ENCODE results near the gene WWOX.

The WWOX gene

DNA sequence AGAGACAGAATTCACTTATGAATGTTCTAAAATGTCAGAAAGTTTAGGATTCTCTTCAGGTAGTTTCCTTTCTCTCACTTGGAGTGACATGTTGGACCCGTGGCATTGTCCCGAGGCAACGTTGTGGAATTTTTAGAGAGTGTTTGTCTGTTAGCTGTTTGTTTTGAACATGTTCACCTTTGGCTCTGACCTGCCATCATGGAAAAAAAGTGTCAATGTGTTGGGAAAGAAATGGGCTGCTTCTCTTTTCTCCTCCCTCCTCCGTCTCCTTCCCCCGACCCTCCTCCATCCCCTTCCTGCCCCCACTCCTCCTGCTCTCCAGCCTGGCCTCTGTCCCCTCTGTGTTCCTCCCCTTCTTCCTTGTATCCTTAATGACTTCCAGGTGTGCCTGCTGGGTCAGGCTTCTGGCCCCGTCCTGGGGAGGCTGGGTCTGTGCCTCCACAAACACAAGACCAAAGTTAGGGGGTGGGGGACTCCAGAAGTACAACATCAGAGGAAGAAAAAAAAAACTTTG lies 1038.0 kb downstream of the WWOX start:
- no peak for DNase-seq

DNA sequence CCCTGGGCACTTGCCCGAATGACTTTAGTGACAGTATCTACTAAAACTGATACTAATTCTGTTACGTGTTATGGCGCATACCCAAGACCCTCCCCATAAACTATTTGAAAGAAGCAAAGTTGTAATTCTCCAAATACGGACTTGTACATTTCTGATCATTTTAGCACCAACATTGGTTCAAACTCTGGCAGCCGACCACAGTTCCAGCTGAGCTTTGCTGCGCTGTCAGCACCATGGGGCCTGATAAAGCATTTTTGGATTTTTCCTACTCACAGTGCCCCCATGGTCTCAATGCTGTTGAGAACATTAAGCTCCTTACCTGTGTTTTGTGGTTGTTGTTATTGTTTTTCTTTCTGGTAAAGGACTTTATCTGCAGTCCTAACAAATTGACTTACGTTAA lies 1040.3 kb downstream of the WWOX start:
- no peak for DNase-seq

DNA sequence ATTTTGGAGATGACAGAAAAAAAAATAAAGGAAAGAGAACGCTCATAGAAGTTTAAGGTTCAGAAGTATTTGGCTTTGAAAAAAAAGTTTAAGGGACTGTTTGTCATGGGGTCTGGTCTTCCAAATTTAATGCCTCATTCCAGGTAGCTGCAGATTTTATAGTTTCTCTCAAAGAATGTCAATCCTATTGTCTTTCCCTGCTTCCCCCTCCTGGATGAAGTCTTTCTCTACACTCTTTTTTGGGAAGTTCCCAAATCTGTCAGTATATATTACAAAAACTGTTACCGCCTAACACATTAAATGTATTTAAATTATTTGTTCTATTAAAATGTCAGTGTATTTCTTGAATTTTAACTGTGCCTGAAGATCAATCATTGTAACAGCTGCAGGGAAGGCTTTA lies 1043.6 kb downstream of the WWOX start:
- no peak for DNase-seq

DNA sequence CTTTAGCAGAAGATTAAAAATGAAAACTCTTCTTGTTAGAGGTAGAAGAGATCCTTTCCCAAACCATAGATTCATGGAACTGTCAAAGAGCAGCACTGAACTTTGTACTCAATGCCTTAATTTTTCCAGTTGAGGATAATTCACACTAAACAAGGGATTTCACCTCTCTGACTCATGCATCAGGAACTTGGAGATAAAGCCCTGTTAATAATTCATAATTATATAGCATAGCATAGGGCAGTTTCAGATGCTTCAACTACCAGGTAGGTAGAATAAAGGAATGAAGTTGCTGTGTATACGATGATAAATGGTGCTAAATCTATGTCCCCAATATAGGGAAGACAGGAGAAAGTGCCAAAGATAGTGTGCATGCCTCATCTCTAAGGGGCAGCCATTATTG lies 1050.7 kb downstream of the WWOX start:
- no peak for DNase-seq

DNA sequence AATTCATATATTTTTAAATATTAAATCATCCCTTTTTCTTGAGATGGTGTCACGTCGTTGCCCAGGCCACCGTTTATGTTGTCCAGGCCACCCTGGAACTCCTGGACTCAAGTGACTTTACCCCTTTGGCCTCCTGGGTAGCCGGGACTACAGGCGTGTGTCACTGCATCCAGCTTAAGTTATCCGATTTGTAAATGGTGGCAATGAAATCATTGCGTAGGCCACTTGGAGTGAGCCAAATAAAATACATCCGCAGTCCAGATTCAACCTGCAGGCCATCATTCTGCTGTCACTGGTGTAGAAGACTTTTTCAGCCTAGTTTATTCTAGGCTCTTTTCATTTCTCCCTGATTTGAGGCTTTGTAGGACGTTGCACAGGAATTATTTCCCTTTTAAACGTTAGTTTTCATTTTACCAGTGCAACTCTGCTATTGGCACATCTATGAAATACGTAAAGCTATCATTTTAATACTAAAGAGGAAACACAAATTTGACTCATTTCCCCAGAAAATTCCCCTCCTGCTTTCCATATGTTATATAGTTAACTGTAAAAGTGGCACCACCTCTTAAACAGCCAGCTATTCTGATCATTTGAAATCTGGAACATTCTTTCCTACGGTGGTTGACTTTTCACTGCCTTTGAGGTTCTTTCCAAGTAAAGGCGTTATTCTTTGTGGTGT lies 1051.3 kb downstream of the WWOX start:
- no peak for DNase-seq

DNA sequence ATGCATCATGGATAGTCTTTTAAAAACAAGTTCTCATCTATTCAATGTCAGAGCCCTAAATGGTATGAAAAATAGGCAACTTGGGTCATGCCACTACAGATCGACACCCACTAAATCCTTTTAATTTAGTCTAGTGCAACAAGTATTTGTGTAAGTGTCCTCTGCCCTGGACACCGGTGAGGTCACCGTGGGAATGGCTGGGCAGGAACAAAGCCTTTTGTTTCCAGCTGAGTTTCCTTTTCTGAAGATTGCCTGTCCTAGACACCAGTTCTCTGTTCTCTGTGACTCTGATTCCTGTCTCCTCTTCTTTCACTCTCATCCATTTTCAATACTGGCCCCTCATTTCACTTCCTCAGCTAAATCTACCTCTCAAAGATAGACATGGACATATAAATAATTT lies 1054.6 kb downstream of the WWOX start:
- no peak for DNase-seq

DNA sequence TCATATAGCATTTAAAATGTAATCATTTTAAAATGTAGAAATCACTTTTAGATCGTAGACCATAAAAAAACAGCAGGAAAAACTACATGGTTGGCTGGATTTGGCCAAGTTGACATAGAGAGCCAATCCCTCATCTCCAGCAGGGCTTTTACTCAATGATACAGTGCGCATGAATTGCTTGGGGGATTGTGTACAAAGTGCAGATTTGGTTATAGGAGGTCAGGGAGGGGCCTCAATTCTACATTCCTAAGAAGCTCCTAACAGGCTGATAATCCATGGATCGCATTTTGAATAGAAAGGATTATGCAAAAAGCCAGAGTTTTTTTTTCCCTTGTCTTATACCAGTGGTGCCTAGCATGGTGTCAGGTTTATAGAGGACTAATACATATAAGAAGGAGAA lies 1056.0 kb downstream of the WWOX start:
- DNase-seq = no peak

DNA sequence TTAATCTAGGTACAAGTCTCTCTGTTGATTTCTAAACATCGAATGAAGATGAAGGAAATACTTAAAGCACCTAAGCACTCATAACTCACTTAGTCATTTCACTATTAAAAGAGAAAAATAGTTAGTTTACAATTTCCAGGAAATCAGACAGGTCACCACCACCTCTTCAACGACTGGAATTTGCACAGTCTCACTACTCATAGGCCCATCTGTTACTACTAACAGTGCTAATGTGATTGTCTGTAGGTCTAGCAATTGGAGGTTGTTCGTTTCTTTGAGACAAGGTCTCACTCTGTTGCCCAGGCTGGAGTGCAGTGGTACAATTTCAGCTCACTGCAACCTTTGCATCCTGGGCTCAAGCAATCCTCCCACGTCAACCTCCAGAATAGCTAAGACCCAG lies 1056.5 kb downstream of the WWOX start:
- DNase-seq = no peak

DNA sequence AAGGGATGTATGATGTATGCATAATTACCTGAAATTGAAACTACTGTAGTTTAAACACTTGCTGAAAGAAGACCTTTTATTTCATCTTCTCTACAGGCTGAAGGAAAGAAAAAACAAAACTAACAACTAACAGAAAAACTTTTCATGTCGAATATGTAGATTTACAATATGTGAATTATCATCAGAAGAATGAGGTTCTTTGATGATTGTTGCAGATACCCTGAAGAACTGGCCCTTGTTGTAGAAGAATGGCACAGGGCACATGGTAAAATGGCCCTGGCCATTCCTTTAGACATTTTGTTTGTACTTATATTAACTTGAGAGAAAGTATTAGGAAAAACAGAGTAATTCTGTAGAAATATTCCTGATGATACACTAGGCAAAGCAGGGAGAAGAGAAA lies 1057.3 kb downstream of the WWOX start:
- DNase-seq = no peak

DNA sequence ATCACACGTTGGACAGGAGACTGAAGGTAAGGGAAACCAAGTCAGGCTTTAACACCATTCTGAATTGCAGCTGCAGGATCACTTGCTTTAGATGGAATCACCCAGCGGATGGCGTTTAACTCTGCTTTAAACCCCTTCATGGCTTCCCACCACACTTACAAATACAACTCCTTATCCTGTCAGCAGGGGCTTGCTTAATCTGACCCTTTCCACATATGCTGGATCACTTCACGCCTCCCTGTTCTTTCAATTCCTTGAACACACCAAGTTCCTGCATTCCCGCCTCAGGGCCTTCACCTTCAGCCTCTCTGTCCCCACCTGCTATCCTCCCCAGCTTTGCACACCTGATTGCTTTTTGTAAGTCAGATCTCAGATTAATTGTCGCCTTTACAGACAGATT lies 1058.9 kb downstream of the WWOX start:
- DNase-seq = no peak

DNA sequence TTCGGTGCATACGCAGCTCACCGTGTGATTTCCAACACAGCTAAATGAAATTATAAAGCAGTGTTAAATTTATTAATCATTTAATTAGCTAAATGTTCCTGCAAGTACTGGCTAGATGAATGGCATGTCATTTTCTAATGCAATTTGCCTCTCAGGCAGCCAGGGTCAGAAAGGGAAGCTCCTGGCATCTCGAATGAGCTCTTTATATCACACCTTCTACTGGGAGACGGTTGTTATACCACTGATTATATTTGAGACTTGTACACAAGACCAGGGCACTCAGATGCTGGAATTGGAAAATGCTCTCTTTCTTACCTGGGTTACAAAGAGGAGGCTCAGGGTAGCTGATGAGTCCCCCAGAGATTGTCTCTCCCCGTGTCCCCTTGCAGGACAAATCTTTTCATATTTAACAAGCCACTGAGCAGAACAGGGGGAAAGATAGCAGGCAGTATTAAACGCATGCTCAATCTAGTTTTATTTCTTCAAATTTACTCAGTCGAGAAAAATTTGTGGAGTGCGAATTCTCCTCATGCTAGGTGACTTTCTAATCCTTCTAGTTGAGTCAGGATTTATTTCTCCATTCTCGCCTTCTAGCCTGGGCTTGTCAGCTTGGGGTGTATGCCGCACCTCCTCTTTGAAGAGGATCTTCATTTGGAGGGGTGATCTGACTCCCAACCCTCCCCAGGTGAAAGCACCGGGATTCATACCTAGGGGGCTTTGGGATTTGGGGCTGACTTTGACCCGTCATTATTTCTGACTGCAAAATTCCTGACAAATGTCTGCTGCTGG lies 1060.0 kb downstream of the WWOX start:
- DNase-seq = no peak

DNA sequence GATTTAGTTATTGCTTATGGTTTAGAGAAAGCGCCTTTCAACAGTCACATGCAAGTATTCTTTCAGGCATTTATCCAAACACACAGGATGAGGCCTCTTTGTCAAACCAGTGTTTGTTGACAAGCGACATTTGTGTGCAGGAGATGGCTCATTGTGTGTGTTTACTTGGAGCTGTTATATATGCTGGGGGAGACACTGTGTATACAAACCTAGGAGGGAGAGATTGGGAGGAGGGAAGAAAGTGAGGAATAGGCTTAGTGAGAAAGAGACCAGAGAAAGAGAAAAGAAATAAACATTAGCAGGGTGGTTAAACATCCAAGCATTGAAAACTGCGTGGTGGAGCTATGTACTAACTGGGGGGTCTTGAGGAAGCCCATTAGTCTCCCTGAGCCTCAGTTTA lies 1063.5 kb downstream of the WWOX start:
- no peak for DNase-seq

DNA sequence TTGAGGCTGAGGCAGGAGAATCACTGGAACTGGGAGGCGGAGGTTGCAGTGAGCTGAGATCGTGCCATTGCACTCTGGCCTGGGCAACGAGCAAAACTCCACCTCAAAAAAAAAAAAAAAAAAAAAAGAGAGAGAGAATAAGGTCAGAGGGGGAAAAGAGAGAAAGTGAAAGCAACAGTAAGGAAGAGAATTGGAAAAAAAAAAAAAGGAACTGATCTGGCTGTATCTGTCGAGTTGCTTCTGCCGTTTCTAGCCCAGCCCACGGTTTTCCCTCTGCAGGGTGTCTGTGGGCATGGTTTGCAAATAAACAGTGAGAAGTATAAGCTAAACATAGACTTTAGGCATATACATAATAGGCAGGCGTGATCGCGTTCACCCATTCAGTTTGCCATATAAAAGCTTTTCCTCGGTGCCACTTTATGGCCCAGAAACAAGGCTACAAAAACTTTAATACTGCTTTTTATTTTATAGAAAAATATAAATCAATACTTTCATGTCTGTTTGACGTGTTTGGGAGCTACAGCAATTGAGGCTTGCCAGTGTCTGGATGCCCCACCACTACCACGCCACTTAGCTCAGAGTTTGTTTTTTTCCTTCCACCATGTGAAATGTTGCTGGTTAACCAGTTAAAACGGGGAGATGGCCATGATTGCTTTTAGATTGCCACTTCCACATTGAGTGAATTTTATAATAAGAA lies 1064.4 kb downstream of the WWOX start:
- DNase-seq = no peak

DNA sequence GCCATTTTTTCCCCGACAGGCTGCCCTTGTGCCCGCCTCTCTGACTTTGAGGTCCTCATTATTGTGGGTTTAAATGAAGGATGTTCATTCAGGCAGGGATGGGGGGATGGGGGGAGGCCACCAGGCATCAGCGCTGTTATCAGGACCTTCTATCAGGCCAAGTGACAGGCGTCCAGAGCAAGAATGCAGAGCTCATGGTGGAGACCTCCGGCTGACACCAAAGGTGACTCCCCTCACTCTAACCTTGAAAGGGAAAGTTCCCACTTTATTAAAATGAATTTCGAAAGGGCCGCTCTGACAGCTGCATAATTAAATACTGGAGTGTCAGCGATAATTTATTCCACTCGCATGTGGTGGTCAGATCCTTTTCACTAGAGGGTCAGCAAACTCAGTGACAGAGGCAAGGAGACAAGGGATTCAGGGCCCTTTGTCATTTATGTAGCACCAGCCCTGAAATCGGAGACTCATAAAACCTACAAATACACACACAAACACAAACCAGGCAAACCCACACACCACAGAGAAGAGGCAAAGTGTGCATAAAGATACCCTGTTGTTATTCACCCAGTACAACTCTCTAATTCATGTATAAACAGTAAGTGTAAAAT lies 1065.0 kb downstream of the WWOX start:
- DNase-seq = no peak

DNA sequence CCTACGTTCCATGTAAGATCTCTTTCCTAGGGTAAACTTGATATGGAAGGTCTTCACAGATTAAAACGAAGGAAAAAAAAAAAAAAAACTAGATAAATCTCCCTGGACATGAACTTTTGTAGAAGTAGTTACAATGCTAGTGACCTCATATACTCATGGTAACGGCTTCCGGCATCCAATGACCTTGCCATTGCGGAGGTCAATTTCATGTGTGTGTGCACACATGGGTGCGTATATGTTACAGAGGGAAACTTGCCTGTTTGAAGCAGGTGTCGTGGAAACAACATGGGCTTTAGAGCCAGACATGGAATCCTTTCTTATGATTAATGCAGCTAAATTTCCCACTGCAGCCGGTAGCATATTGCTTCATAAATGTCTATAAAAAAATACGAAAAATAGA lies 1065.6 kb downstream of the WWOX start:
- no peak for DNase-seq

DNA sequence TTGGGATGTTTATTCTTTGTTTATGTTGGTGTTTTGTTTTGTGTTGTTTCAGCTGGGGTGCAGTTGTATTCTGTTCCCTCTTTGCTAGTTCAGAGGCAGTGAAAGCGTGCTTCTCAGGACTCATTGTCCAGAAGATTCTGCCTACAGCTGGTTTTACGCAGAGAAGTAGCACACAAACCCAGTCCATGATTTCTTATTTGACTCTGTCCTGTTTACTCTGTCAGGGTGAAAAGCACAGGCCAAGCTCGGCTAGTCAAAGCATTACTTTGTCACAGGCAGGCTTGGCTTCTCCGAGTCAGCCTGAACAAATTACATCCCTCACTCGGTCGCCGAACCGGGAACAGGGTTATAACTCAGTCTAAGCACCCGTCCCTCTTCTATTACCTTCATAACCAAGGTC lies 1066.1 kb downstream of the WWOX start:
- DNase-seq = no peak

DNA sequence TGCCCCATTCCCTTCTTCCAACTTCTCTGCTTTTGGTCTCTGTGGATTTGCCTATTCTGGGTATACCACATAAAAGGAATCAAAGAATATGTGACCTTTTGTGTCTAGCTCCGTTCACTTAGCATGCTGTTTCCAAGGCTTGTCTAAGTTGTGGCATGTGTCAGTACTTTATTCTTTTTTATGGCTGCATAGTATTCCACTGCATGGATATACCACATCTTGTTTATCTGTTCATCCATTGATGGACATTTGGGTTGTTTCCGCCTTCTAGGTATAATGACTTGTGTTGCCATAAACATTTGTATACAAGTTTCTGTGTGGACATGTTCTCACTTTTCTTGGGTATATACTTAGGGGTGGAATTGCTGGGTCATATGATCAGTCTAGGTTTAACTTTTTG lies 1068.4 kb downstream of the WWOX start:
- DNase-seq = no peak

DNA sequence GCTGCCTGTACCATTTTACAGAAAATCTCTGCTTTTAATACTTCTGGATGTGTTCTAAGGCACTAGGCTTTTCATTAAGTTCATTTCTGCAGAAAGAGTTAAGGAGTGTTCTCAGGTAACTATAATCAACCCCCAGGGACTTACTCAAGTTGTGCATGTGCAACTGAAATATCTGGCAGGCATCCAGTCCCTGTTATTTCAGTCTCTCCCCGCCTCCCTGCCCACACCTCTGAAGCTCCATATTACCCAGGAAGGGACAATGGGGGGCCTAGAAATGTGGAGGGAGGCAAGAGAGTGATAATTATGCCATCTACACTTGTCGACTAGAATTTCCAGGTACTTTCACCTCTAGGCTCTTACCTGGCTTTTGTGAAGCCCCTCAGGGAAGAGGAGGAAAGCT lies 1068.9 kb downstream of the WWOX start:
- DNase-seq = no peak

DNA sequence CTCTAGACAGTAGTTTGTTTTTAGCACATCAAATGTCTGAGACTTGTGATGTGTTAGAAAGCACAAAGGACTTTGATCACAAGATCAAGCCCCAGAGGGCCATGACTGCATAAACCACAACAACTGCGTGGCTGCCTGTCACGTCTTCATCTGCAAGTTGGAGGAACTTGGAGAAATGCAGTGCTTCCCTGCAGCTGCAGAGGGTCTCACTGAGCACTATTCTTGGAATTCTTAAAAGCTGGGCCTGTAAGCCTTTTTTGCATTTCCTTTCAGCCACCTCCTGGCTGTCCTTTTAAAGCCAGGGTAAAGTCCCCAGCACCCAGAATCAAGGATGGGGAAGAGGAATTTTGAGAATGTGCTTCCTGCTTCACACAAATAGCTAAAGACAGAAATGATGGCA lies 1069.8 kb downstream of the WWOX start:
- DNase-seq = no peak

DNA sequence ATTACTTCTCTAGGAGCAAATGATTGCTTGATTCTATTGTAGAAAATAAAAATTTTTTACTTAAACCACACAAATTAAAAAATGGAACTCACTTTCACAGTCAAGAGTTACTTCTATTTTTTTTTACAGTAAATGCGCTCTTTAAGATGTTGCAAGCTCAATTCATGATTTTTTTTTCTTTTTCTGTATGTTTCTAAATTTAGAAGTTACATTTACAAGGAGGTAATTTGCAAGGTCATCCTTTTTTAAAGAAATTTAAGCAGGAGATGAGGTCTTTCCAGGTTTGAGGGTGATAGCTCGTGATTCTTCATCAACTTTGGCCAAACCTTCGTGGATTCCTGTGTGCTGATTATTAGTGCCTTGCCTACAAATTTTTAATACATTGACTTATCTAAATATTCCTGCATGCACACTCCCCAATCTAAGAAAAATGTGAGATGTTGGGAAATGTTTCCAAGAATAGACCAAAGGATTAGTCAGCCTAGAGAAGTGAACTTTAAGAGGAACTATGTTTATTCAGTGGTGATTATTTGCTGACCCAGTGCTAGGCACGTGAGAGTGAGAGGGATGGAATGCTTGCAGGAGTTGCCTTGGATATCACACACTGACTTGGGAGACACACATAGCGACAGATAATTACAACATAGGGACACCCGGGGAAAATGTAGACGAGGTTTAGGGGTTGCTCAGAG lies 1071.2 kb downstream of the WWOX start:
- no peak for DNase-seq

DNA sequence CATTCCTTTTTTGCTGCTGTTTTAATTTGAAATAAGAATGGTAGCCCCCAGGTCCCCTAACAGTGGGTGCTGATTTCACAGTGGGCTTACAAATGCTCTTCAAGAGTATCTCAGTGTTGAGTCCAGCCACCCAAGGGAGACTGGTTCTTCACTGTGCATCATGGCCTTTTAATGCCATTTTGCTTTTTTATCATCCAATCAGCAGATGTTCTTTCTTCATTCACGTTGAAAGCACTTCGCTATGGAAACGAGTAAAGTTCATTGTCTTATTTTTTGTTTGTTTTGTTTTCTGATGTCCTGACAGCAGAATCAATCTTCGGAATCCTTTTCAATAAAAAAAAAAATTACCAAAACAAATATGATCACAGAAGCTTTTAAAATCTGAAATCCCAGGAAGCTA lies 1072.0 kb downstream of the WWOX start:
- no peak for DNase-seq

DNA sequence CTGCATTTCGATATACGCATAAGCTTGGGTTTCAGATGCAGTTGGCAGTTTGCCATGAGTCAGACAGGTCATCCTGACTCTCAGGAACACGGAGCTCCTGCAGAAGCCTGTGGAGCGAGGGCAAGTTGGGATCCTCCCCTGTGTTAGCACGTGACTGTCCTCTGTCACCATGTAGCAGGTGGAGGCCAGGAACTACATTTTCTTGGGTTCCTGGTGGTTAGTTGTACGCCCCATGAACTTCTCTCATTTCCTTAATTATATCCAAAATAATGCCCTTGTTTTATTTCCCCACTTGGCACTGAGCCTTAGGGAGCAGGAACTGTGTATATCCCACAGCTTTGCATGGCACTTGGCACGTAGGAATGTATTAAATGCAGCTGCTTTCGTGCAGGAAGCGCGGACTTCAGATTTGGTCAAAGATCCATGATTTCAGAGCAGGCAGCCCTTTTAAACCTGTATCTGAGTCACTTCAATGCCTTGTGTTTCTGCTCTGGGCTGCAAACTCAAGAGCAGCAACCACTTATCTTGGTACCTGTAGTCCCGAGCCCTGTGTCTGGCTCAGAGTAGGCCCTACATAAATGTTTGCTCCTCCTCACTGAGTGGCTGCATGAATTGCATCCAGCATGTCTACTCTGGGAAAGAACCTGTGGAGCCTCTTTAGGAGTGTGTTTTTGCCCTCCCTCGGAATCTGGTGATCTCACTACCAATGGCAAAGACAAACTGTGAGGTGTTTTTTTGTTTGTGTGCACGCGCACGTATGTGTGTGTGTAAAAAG lies 1072.7 kb downstream of the WWOX start:
- peak; percentile 76 for DNase-seq

Data from DMS79 (cell line).